GM13976 (cell line): ENCODE results near the gene ZNF780A.

Experiments used
- DNase-seq: peaks from one replicate; pipeline ENCODE4 v3.0.0; 2012; ENCODE audit warnings: low spot score
- in situ Hi-C: fragments of 300-500 bp; cut with MboI; formaldehyde crosslinking; loops from one replicate; pipeline ENCODE4 v1.12.0; 2022; ENCODE audit warnings: low sequenced_read_pairs, mixed read lengths, inconsistent platforms; ENCODE audit not compliant: unreplicated experiment
- TF ChIP-seq, protein P1 (sequence below): IDR thresholded peaks from 2 replicates; pipeline ENCODE4 v1.5.1; 2012; ENCODE audit warnings: borderline replicate concordance, mild to moderate bottlenecking; ENCODE audit not compliant: insufficient read depth; ENCODE audit errors: extremely low read depth, missing control alignments, control extremely low read depth

Gene ZNF780A

DNA sequence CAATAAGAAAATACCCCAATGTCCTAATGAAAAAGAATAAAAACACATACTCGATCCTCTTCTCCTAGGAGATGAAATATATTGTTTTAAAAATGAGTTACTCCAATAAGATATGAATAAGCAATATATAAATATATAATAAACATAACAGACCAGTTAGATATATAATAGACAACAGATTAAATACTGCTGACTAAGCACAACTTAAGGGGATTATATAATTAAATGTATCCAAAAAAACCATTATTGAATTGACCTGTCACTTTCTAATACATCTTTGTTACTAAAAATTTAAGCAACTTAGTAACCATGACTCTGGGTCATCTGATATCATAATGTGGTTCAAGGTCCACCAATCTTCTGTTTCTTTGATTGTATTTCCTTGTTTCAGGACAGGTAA is 20.7 kb downstream of the ZNF780A start:
- in situ Hi-C loops = no loop called here
- no peak for DNase-seq
- TF ChIP-seq, protein P1, sequence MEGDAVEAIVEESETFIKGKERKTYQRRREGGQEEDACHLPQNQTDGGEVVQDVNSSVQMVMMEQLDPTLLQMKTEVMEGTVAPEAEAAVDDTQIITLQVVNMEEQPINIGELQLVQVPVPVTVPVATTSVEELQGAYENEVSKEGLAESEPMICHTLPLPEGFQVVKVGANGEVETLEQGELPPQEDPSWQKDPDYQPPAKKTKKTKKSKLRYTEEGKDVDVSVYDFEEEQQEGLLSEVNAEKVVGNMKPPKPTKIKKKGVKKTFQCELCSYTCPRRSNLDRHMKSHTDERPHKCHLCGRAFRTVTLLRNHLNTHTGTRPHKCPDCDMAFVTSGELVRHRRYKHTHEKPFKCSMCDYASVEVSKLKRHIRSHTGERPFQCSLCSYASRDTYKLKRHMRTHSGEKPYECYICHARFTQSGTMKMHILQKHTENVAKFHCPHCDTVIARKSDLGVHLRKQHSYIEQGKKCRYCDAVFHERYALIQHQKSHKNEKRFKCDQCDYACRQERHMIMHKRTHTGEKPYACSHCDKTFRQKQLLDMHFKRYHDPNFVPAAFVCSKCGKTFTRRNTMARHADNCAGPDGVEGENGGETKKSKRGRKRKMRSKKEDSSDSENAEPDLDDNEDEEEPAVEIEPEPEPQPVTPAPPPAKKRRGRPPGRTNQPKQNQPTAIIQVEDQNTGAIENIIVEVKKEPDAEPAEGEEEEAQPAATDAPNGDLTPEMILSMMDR = no peak

DNA sequence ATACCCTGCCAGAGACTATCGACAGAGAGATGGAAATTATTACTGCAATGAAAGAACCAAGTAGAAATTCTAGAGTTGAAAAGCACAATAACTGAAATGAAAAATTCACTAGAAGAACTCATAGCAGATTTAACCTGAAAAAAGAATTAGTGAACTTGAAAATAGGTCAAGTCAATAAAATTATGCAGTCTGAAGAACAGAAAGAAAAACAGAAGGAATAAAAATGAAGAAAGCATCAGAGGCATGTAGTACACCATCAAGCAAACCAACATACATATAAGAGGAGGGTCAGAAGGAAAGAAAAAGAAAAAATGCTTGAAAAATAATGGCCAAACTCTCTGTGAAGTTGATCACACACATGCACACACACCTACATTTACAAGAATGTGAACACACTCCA is 31.1 kb downstream of the ZNF780A start:
- in situ Hi-C loops = no loop called here
- TF ChIP-seq, protein P1 = no peak
- DNase-seq = no peak

DNA sequence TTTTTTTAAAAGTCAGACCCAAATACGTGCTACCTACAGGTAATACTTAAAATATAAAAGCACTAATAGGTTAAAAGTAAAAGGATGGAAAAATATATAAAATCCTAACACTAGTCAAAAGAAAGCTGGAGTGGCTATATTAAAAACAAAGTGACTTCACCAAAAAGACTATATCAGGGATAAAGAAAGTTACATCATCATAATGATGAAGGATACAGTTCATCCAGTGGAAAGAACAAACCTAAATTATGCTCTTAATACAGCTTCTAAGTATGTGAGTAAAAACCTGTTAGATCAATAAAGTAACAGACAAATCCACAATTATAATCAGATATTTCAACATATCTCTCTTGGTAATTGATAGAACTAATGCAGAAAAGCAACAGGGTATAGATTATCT is 33.6 kb downstream of the ZNF780A start:
- in situ Hi-C loops = no loop called here
- TF ChIP-seq, protein P1 = no peak
- DNase-seq = no peak

DNA sequence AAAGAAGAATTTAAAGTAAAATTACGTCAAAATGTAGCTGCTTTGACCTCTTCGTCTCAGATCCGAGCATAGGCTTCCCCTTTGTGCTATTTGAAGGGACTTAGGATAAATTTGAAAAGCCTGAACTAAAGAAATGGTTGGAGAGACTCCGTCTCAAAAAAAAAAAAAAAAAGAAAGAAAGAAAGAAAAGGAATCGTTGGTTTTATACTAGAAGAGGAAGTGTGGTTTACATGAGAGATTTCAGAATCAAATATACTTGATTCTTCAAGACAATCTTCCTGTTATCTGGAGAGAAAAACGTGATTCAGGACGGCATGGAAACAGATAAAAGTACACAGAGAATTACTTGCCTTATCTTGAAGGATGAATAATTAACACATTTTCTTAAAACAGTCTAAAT is 34.2 kb downstream of the ZNF780A start:
- DNase-seq = no peak
- in situ Hi-C loops = no loop called here
- TF ChIP-seq, protein P1 = no peak

DNA sequence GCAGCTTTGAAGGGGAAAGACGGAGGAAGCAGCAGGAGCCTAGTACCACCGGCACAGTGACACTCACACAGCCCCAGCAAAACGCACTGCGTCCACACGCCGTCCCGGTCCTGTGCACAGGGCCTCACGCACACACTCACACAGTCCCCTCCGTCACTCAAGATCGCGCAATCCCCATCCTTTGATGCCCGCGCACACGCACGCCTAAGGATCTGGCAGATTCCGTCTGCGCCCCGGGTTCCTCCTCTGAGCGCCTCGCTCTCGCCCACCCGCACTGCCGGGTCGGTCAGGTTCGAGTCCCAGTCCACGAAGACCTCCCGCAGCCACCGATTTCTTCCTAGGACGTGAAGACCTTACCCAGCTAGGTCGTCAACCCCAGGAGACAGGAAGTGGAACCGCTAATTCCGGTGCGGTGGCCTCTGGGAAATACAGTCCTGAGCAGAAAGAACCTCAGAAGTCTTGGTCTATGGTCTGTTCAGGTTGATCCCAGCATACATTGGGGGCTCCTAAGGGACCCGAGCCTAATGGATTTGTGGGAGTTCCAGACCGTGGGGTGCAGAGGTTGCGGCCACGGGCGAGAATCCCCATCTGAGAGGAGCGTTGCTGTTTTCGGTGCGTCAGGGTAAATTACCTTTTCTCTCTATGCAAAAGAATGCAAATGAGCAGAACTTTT is 34.8 kb downstream of the ZNF780A start, which contains the start of gene ZNF780B:
TSS of gene ZNF780B (minus strand) at position 400 of the 673 bp plus-strand sequence. CDS start 5,899 bp downstream, outside the sequence.
- in situ Hi-C loops = no loop called here
- peak; percentile 83 for DNase-seq
- TF ChIP-seq, protein P1 = no peak

DNA sequence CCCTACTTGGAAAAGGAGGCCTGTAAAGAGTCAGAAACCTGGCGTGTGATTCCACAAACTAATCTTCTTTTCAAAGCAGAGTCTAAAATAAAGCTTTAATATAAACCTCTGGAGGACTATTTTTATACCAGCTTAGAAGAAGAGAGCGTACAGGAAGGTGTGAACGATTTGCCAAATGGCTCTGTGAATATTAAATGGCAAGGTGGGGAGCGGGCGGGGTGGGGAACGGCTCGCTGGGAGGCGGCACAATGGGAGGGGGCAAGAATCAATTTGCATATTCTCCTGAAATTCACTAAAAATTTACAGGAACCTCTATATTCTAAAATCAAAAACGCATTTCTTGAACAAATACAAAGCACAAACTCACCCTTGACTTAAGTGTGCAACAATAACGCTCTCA is 35.7 kb downstream of the ZNF780A start:
- DNase-seq = no peak
- in situ Hi-C loops = no loop called here
- TF ChIP-seq, protein P1 = no peak
